Cardiac fibroblast (primary cell): ENCODE data around the gene LRR1.

Experiments
- DNase-seq, 2 donors: peaks; one replicate each; pipeline versions ENCODE4 v3.0.0 to v3.0.0-alpha.2; 2010; ENCODE audit warnings: low read depth in 2 of 2
- H3K4me3 ChIP-seq, 2 donors: replicated peaks in 1 of 2; 1 replicate in 1 of 2; 2 replicates in 1 of 2; pipeline ENCODE4 v1.5.1; 2011; ENCODE audit warnings: low read depth in 2 of 2, low read length in 2 of 2, mild to moderate bottlenecking in 2 of 2, moderate library complexity in 1 of 2
- CTCF ChIP-seq: IDR thresholded peaks from one replicate; pipeline ENCODE4 v1.5.1; 2011; ENCODE audit warnings: low read depth, mild to moderate bottlenecking, low read length, inconsistent platforms

The LRR1 gene

GRCh38 chr14:49581209-49582112 is 17.3 kb upstream of the LRR1 start:
- no peak overlapping the region for H3K4me3 ChIP-seq
- TF ChIP-seq CTCF, result no peak
- DNase-seq, result no peak

DNA sequence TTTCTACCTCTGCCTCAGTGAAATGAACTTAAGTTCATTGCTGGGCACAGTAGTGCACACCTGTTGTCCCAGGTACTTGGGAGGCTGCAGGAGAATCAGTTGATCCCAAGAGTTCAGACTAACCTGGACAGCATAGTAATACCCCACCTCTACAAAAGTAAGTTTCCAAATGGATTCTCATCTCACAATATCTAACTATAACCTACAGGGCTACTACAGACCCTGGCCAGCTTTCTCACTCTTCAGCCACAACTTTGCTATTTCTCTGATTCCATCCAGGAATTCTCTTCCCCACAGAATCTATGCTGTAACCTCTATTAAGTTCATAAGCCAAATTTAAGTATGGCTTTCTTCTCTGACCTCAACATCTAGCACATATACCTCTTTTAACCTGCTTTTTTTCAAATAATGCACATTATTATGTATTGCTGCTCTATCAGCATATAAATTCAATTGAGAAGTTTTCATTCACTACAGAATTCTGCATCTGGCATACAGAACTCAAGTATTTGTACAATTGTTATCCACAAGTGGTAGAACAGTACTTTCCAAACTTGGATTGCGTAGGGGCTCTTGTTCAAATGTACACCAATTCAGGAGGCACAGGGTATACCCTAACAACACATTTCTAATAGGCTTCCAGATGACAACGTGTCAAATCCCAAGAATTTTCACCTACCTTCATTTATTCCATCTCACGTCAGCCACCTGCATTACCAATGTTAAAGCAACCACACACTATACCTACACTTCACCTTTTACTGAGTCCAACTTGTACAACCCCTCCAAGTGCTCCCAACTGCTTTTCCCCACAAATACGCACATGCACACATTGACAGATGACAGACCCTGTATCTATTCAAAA is 16.4 kb upstream of the LRR1 start:
- DNase-seq, result no peak
- no peak overlapping the region for H3K4me3 ChIP-seq
- no peak for TF ChIP-seq CTCF

DNA sequence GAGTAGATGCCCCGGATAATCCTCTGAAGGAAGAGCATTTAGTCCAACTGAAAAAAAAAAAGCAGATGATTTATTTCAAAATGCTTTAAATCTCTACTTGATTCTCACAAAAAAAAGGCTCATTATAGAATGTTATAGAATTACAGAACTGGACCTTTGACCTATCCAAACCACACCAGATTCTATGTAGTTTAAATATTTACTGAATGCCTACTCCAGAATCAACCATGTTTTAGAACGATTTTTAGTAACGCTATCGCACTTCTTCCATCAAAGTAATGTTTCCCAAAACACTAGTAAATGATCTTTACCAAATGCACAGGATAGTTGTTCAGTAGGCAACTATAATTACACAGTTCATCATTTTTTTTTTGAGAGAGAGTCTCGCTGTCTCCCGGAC is 15.1 kb upstream of the LRR1 start:
- H3K4me3 ChIP-seq, result no peak overlapping the region
- DNase-seq, result no peak
- no peak for TF ChIP-seq CTCF

DNA sequence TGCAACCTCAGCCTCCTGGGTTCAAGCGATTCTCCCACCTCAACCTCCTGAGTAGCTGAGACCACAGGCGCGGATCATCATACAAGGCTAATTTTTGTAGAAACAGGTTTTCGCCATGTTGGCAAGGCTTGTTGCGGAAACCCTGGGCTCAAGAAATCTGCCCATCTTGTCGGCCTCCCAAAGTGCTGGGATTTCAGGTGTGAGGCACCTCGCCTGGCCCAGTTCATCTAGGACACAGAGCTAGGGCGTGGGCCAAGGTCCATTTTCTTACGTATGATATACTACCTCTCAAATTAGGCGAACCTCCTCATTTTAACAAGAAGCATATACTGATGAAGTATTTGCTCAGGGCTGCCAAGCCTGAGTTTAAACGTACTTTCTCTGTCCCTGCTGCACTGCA is 14.7 kb upstream of the LRR1 start:
- no peak for TF ChIP-seq CTCF
- H3K4me3 ChIP-seq, result peak overlapping the region; percentile 11 to 27
- DNase-seq, result no peak

GRCh38 chr14:49584981-49585640 is 13.6 kb upstream of the LRR1 start:
- DNase-seq, result peak; percentile 44 to 62
- peak overlapping the region; percentile 74 to 95 for H3K4me3 ChIP-seq

GRCh38 chr14:49585803-49586672 is 12.7 kb upstream of the LRR1 start, which contains the start of gene RPS29:
Gene RPS29 (minus strand): TSS chr14:49586380. CDS start chr14:49586346, 34 bp downstream.
- no peak for TF ChIP-seq CTCF
- peak; percentile 100 for DNase-seq

More at GRCh38 chr14:49585803-49586672, 12.7 kb upstream of the LRR1 start, which contains the start of gene RPS29:
- H3K4me3 ChIP-seq, result peak within 1 kb of the TSS; percentile 74 to 95
